ENCODE data around the gene POLR3GL.
A peak's percentile ranks its signal among the peaks of the same experiment; 100 is the strongest.
"Not testable (repeated sequence)": the region's sequence is repeated elsewhere in the genome, so short reads cannot be mapped to it uniquely, and the experiment has no call there.

Gene POLR3GL

GRCh38 chr1:145964328-145965118, at the start of gene POLR3GL, which contains the start of gene ANKRD34A:
Gene POLR3GL (plus strand): TSS chr1:145964690. CDS start chr1:145974866, 10,176 bp downstream.
Gene ANKRD34A (minus strand): TSS chr1:145964575. CDS start chr1:145961759, 2,816 bp downstream.
- DNase-seq = peak; percentile 99

GRCh38 chr1:145916745-145917144, 47.7 kb upstream of the POLR3GL start:
- DNase-seq = no peak

DNA sequence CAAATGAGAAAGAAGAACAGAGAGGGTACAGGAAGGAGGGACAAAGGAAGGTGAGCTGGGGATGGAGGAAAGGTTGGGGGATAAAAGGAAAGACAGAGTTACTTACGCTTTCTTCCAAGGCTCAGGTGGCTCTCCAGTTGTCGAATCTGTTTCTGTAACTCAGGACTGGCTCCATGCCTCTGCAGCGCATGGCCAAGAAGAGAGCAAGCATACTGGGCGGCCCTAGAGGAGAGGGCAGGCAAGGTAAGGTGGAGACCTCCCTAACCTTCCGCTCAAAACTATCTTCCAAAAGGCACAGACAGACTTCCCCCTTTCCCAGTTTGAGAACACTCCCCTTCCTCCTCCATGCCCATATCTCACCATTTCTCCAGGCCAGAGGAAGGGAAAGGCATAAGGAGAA, 46.9 kb upstream of the POLR3GL start:
- no peak for DNase-seq

- peak; percentile 98 for DNase-seq
These were observed 46.1 kb upstream of the POLR3GL start, which contains the start of gene PEX11B for GRCh38 chr1:145918144-145918991. Gene PEX11B (minus strand): TSS chr1:145918717. CDS start chr1:145918688, 29 bp downstream.

DNA sequence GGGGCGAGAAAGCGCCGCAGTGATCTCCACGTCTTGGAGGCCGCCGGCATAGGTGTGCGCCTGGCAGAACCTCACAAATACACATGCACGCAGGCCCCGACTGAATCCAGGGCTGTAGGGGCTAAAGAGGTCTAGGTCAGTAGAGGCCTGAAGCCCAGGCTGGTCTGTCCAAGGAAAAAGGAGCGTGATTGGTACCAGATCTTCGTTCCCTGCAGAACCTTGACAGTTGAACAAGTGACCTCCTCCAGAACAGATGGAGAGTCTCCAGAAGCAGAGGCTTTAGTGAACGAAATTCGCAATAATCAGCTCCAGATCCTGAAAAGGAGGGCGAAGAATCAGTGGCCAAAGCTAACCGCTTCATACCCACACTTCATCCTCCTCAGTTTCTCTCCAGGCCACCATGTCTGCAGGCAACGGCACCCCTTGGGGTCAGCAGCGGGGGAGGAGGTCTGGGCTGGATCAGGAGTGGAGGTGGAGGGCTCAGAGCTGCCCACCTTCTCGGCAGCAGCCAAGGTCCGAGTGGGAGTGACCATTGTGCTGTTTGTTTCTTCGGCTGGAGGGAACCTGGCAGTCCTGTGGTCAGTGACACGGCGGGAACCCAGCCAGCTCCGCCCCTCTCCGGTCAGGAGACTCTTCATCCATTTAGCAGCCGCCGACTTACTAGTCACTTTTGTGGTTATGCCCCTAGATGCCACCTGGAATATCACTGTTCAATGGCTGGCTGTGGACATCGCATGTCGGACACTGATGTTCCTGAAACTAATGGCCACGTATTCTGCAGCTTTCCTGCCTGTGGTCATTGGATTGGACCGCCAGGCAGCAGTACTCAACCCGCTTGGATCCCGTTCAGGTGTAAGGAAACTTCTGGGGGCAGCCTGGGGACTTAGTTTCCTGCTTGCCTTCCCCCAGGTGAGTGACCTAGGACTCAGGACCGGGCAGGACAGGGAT, 45.2 kb upstream of the POLR3GL start:
- peak; percentile 83 for DNase-seq

DNA sequence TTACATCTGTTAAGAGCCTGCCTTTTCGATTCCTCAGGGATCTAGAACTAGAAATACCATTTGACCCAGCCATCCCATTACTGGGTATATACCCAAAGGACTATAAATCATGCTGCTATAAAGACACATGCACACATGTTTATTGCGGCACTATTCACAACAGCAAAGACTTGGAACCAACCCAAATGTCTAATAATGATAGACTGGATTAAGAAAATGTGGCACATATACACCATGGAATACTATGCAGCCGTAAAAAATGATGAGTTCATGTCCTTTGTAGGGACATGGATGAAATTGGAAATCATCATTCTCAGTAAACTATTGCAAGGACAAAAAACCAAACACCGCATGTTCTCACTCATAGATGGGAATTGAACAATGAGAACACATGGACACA, 44.2 kb upstream of the POLR3GL start:
- DNase-seq = not testable (repeated sequence)

DNA sequence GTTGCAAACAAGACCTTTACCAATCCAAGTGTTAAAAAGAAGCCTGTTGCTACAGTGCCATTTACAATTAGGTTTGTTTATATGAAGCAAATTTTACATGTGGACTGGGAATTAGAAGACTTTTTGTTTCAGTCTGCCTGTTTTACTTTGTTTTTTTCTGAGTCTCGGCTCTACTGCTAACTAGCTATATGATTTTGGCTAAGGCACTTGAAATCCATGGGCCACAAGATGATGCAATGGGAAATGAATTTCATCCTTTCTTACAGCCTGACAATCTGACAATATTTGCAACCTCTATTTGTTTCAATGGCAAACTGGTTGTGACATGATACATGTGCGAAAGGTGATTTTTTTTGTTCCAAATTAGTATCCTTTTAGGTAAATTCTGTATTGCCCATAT, 42.2 kb upstream of the POLR3GL start:
- DNase-seq = no peak

DNA sequence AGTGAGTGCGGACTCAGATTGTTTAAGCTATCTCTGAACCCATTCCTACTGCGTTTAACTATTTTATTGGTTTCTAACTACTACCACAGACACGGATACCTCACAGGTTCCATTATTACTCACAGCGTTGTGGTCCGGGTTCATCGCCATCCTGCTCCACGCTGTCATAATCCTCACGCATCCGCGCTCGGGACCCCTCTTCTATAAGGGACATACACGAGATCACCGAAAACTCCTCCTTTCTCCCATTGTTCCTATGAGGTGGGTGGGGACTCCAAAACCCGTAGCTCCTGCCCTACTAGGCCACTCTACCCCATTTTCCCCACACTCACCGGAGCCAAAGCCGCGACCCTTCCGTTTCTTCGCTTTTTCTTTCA, 37.8 kb upstream of the POLR3GL start:
- DNase-seq = no peak

- peak; percentile 99 for DNase-seq
These were observed 37.2 kb upstream of the POLR3GL start, which contains the start of gene RBM8A for GRCh38 chr1:145927063-145927886. Gene RBM8A (minus strand): TSS chr1:145927484. CDS start chr1:145927426, 58 bp downstream.

DNA sequence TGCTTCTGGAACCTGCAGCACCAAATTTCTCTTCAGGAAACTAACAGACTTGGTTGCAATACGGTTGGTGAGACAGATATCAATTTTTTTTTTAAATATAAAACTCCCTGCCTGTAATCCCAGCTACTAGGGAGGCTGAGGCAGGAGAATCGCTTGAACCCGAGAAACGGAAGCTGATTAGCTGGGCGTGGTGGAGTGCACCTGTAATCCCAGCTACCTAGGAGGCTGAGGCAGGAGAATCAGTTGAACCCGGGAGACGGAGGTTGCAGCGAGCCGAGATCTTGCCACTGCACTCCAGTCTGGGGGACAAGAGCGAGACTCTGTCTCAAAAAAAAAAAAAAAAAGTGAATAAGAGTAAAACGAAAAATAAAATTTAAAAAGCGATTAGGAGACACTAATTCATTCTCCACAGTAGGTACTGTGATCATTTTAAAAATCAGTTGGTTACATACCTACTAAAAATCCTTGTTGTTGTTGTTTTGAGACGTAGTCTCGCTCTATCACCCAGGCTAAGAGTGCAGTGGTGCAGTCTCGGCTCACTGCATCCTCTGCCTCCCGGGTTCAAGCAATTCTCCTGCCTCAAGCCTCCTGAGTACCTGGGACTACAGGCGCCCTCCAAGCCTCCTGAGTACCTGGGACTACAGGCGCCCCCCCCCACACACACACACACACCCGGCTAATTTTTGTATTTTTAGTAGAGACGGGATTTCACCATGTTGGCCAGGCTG, 36.4 kb upstream of the POLR3GL start:
- DNase-seq = no peak

DNA sequence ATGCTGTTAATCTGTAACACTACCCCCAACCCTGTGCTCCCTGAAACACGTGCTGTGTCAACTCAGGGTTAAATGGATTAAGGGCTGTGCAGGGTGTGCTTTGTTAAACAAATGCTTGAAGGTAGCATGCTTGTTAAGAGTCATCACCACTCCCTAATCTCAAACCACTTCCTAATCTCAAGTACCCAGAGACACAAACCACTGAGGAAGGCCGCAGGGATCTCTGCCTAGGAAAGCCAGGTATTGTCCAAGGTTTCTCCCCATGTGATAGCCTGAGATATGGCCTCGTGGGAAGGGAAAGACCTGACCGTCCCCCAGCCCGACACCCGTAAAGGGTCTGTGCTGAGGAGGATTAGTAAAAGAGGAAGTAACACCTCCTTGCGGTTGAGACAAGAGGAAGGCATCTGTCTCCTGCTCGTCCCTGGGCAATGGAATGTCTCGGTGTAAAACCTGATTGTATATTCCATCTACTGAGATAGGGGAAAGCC, 31.9 kb upstream of the POLR3GL start:
- DNase-seq = peak; percentile 93

- no peak for DNase-seq
These were observed 28.8 kb upstream of the POLR3GL start for GRCh38 chr1:145935708-145936107.

DNA sequence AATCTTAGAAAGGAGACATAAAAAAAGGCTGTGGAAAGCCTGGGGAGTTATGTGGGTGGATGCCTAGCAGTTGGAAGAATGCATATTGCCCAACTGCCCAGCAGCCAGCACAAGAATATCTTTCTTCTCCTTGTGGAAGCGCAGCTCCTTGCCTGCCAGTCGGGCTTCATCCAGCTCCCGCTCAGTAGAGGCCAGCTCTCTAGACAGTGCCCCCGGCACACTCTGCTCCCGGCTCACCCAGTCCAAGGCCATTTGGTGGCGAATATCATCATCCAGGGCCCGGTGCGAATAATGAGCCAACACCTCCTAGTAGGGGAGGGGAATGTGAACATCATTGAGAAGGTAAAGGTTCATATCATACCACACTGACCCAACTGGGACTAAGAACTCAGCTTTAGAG, 28.2 kb upstream of the POLR3GL start:
- no peak for DNase-seq

- DNase-seq = no peak
These were observed 27.1 kb upstream of the POLR3GL start for GRCh38 chr1:145937436-145937835.

DNA sequence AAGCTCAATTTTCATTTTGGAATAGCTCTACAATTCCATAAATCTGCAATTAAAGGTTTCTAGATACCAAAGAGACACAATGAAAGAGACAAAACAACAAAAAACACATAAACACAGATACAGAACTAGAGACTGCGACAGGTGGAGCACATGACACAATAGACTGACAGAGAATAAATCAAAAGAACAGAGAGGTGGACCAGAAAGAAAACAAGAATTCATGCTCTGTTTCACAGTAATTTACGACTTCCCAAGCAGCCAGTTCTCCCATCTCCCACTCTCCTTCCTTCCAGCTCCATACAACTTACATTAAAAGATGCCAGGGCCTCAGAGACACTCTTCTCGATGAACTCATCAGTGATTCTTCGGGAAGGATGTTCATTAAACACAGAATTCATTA, 22.1 kb upstream of the POLR3GL start:
- DNase-seq = no peak

DNA sequence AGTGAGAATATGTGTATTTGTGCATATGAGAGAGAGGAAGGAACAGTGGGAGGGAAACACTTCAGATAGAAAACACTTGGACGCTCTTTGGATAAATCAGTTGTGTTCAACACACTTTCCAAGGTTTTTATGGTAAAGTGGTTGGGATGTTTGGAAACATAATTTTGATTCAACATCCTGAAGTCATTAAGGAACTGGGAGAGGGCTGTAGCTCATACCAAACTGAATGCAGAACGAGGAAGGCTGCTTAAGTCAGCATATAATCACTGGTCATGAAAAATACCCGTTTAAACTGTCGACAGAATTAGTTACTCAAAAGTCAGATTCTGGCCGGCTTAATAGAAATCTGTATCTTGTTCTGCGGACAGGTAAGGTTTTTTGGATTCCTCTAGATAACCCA, 21.6 kb upstream of the POLR3GL start:
- DNase-seq = no peak

DNA sequence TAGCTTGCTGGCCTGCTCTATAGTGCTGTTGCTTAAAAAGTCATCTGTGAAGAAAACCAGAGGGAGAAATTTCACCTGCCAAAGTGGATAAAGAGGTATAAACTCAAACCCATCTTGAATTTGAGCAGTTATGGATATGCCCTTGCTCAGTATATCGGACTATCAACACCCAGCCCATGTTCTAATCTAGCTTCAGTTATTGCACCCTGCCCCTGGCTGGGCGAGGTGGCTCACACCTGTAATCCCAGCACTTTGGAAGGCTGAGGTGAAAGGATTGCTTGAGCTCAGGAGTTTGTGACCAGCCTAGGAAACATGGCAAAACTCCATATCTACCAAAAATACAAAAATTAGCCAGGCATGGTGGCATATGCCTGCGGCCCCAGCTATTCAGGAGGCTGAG, 20.0 kb upstream of the POLR3GL start:
- DNase-seq = no peak

DNA sequence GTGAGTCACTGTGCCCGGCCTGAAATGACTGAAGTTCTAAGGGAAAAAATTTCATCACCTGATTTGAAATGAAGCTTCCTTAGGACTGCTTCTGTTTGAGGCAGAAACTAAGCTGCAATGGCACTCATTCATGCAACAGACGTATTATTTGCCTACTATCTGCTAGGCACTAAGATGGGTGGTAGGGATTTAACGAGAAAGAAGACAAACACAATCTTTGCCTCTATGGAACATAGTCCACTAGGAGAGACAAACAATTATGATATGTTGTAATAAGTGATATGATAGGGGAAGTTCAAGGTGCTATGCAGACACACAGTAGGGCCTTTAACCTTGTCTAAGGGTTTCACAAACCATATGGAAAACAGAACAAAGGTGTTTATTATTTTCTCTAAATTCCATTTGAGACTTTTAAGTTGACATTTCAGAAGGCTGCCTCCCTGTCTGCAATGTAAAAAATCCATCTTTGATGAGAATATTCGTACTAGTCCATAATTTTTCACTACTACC, 18.0 kb upstream of the POLR3GL start:
- no peak for DNase-seq

- no peak for DNase-seq
These were observed 16.9 kb upstream of the POLR3GL start for GRCh38 chr1:145947551-145947950.

DNA sequence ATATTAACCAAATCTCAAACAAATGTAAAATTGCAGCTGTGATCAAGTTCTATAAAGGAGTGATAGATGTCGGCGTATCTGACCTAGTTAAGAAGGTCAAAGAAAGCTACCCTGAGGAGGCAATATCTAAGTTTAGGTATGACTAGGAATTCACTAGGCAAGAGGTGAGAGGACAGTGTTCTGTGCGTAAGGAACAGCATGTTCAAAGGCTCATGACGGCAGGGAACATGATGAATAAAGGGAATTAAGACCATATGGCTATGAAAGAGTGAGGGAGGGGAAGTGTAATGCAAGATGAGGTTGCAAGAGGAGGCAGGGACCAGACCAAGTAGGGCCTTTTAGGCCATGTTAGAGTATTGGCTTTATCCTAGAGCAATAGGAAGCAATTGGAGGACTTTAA, 15.3 kb upstream of the POLR3GL start:
- DNase-seq = no peak

DNA sequence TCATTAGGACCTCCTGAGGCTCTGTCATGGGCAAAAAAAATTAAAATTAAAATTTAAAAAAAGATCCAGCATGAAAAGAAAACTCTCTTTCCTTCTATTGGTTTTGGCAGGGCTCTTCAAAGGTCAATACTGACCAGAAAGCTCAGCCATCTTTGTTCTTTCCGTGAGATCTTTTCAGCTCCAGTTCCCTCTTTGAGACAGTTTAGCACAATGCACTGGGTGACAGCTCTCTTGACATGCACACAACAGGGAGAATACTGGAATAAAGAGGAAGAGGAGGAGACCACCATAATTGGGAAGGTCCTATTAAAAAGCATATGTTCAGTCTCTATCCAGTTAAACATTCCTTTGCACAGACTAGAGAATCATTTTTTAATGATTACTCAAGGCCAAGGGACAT, 13.0 kb upstream of the POLR3GL start:
- DNase-seq = no peak

All from OCI-M1 (cell line).